HCT116 (cell line): ENCODE results near the gene PRKG1. TPM values are rescaled to one million over a fixed set of nuclear protein-coding genes. Genes with fewer than 3 reads are reported as not detected.

ENCODE experiments used
- ATAC-seq: fragments of 200-7000 bp; cut with Tn5 transposase; 2 replicates; pipeline ENCODE4 v1.9.1; 2020; ENCODE audit warnings: mild to moderate bottlenecking, moderate library complexity
- BruUV-seq: library from RNA; stranded (reverse); fragments of 400-500 nt; replicated peaks from 2 replicates; lab custom pipeline; 2021; lab: Mats Ljungman, UMichigan
- CTCF ChIA-PET: fragments of 300-600 bp; sonication (Branson Sonifier 250); formaldehyde crosslinking; loops from one replicate; lab custom pipeline; 2021; ENCODE audit warnings: antibody characterized with exemption; lab: Charles Lee
- POLR2A ChIA-PET: fragments of 300-600, 350-600 bp; sonication (Branson Sonifier 250); formaldehyde crosslinking; loops from one replicate; lab custom pipeline; 2021; ENCODE audit warnings: antibody characterized with exemption; lab: Charles Lee
- RAD21 ChIA-PET, 2 experiments: fragments of 300-600 bp; sonication (Branson Sonifier 250); formaldehyde crosslinking; loops; one replicate each; lab custom pipeline; 2023; ENCODE audit warnings: low total read pairs in 2 of 2; ENCODE audit not compliant: uncharacterized antibody in 2 of 2, unreplicated experiment in 2 of 2, low non-redundant PET in 1 of 2; lab: Charles Lee
- DNase-seq: peaks from one replicate; pipeline ENCODE4 v3.0.0-alpha.2; 2010; ENCODE audit warnings: low read depth, low spot score
- H2AFZ ChIP-seq: fragments of 200-600 bp; shearing (Covaris generic), sonication (generic); 2 replicates; pipeline ENCODE4 v1.6.1; 2017; ENCODE audit warnings: low read depth, mixed run types, mixed read lengths, antibody characterized with exemption, low read length; ENCODE audit not compliant: poor library complexity, severe bottlenecking
- H3K27ac ChIP-seq: 2 replicates; pipeline ENCODE4 v1.5.1; 2012; ENCODE audit warnings: low read depth, low read length
- H3K27me3 ChIP-seq: fragments of 200-600 bp; sonication (generic); 2 replicates; pipeline ENCODE4 v1.6.1; 2016; ENCODE audit warnings: mixed run types, low read length, mixed read lengths; ENCODE audit not compliant: insufficient read depth
- H3K36me3 ChIP-seq, 2 experiments: fragments of 200-500 bp in 1 of 2; fragments of 200-600 bp in 1 of 2; sonication (Bioruptor generic) in 1 of 2; sonication (generic) in 1 of 2; 2 replicates each; pipeline versions ENCODE4 v1.5.1 to v1.6.1; 2014 to 2016; ENCODE audit warnings: low read length in 2 of 2, inconsistent platforms in 1 of 2, mixed read lengths in 1 of 2, mixed run types in 1 of 2; ENCODE audit not compliant: insufficient read depth in 2 of 2, control insufficient read depth in 1 of 2
- H3K4me1 ChIP-seq, 2 experiments: fragments of 200-600 bp in 1 of 2; sonication (generic) in 1 of 2; 2 replicates each; pipeline versions ENCODE4 v1.5.1 to v1.6.1; 2012 to 2017; ENCODE audit warnings: low read length in 2 of 2, inconsistent platforms in 1 of 2, mild to moderate bottlenecking in 1 of 2, mixed read lengths in 1 of 2, mixed run types in 1 of 2, moderate library complexity in 1 of 2; ENCODE audit not compliant: insufficient read depth in 2 of 2, control insufficient read depth in 1 of 2
- H3K4me2 ChIP-seq: fragments of 200-600 bp; sonication (generic); 2 replicates; pipeline ENCODE4 v1.6.1; 2017; ENCODE audit warnings: mixed run types, low read length, mixed read lengths
- H3K4me3 ChIP-seq, 2 experiments: fragments of 200-600 bp in 1 of 2; sonication (generic) in 1 of 2; replicated peaks in 1 of 2; 2 replicates each; pipeline ENCODE4 v1.5.1; 2011 to 2016; ENCODE audit warnings: low read length in 2 of 2, control low read depth in 1 of 2, low read depth in 1 of 2, mild to moderate bottlenecking in 1 of 2, mixed read lengths in 1 of 2, mixed run types in 1 of 2
- H3K79me2 ChIP-seq: fragments of 200-600 bp; sonication (generic); 2 replicates; pipeline ENCODE4 v1.6.1; 2017; ENCODE audit warnings: mild to moderate bottlenecking, mixed run types, low read length, moderate library complexity, mixed read lengths; ENCODE audit not compliant: insufficient read depth
- H3K9ac ChIP-seq: fragments of 200-600 bp; sonication (generic); 2 replicates; pipeline ENCODE4 v1.6.1; 2016; ENCODE audit warnings: low read length, mixed read lengths
- H3K9me2 ChIP-seq: fragments of 200-600 bp; sonication (generic), shearing (Covaris generic); 2 replicates; pipeline ENCODE4 v1.6.1; 2017; ENCODE audit warnings: mixed run types, mild to moderate bottlenecking, moderate library complexity; ENCODE audit not compliant: insufficient read depth
- H3K9me3 ChIP-seq, 2 experiments: fragments of 200-500 bp in 1 of 2; fragments of 200-600 bp in 1 of 2; sonication (Bioruptor generic) in 1 of 2; sonication (generic) in 1 of 2; 2 replicates each; pipeline ENCODE4 v1.6.1; 2014 to 2017; ENCODE audit warnings: low read length in 2 of 2, mixed read lengths in 2 of 2, inconsistent platforms in 1 of 2, low read depth in 1 of 2, mild to moderate bottlenecking in 1 of 2, mixed run types in 1 of 2, moderate library complexity in 1 of 2; ENCODE audit not compliant: control insufficient read depth in 1 of 2, insufficient read depth in 1 of 2
- H4K20me1 ChIP-seq: fragments of 200-600 bp; sonication (generic), shearing (Covaris generic); 2 replicates; pipeline ENCODE4 v1.6.1; 2017; ENCODE audit warnings: mixed run types, mild to moderate bottlenecking, moderate library complexity; ENCODE audit not compliant: insufficient read depth
- CEBPB ChIP-seq: IDR thresholded peaks from 2 replicates; pipeline ENCODE4 v1.6.1; 2012; ENCODE audit warnings: low read depth
- CTCF ChIP-seq, 3 experiments: fragments of 200-600 bp in 1 of 3; sonication (generic) in 1 of 3; IDR thresholded peaks in 2 of 3; conservative IDR thresholded peaks in 1 of 3; 2 replicates each; pipeline ENCODE4 v1.5.1; 2012 to 2017; ENCODE audit warnings: low read depth in 2 of 3, low read length in 2 of 3, antibody characterized with exemption in 1 of 3, borderline replicate concordance in 1 of 3, control low read depth in 1 of 3, mild to moderate bottlenecking in 1 of 3, mixed read lengths in 1 of 3, mixed run types in 1 of 3, moderate library complexity in 1 of 3; ENCODE audit not compliant: insufficient read depth in 1 of 3
- EGR1 ChIP-seq: IDR thresholded peaks from 2 replicates; pipeline ENCODE4 v1.6.1; 2012; ENCODE audit warnings: low read depth
- EZH2 ChIP-seq: fragments of 200-600 bp; sonication (generic); IDR thresholded peaks from 2 replicates; pipeline ENCODE4 v1.6.1; 2017; ENCODE audit warnings: antibody characterized with exemption, mixed run types
- EZH2phosphoT487 ChIP-seq: fragments of 200-600 bp; IDR thresholded peaks from 2 replicates; pipeline ENCODE4 v1.6.1; 2018; ENCODE audit warnings: antibody characterized with exemption, borderline replicate concordance
- FOSL1 ChIP-seq: IDR thresholded peaks from 2 replicates; pipeline ENCODE4 v1.6.1; 2012; ENCODE audit warnings: low read depth
- JUND ChIP-seq: IDR thresholded peaks from 2 replicates; pipeline ENCODE4 v1.6.1; 2012
- MAX ChIP-seq: IDR thresholded peaks from 2 replicates; pipeline ENCODE4 v1.6.1; 2012
- RAD21 ChIP-seq: IDR thresholded peaks from 2 replicates; pipeline ENCODE4 v1.6.1; 2012; ENCODE audit warnings: low read depth, mild to moderate bottlenecking
- TCF7L2 ChIP-seq: IDR thresholded peaks from 2 replicates; pipeline ENCODE4 v1.7.0; 2011; ENCODE audit warnings: borderline replicate concordance, inconsistent platforms; ENCODE audit not compliant: insufficient read depth, insufficient read length; ENCODE audit errors: extremely low read depth
- ZBTB33 ChIP-seq: IDR thresholded peaks from 2 replicates; pipeline ENCODE4 v1.6.1; 2011; ENCODE audit warnings: mild to moderate bottlenecking, low read length, moderate library complexity; ENCODE audit not compliant: insufficient replicate concordance; ENCODE audit errors: extremely low read depth
- intact Hi-C: fragments of 100-400 bp; cut with micrococcal nuclease; formaldehyde crosslinking; loops from 2 replicates; pipeline ENCODE4 v1.10.0; 2022
- total RNA-seq: library from RNA; stranded (reverse); gene quantifications from one replicate; pipeline ENCODE4 v1.2.1, GENCODE V29; 2021; ENCODE audit not compliant: unreplicated experiment

Gene PRKG1
- total RNA-seq, 1 experiment from 2014 or later = 1.4 TPM

- no peak for TF ChIP-seq FOSL1
- no peak for TF ChIP-seq TCF7L2
- no peak for TF ChIP-seq CEBPB
- TF ChIP-seq EZH2phosphoT487 = no peak
These were observed 181.1 kb downstream of the PRKG1 start (continued) for GRCh38 chr10:51255381-51255780.

- ChIA-PET POLR2A (no interaction called here), CTCF (no interaction called here), RAD21 (no interaction called here)
- DNase-seq (no peak), ATAC-seq (no peak)
- Histone ChIP-seq H3K9me2 (no peaks in the 10 kb centered on the region), H3K27ac (no peak overlapping the region), H3K4me1 (no peaks in the 10 kb centered on the region), H3K27me3 (peaks cover 27% of the 10 kb centered on the region; the same call in 1 of the 2 replicates), H3K9ac (no peak overlapping the region), H3K79me2 (no peaks in the 10 kb centered on the region), H4K20me1 (no peaks in the 10 kb centered on the region), H3K9me3 (no peaks in the 10 kb centered on the region), H2AFZ (no peak overlapping the region), H3K4me2 (no peak overlapping the region), H3K36me3 (no peaks in the 10 kb centered on the region), H3K4me3 (no peak overlapping the region)
- intact Hi-C loops = no loop called here
- no TSS peak for BruUV-seq
- TF ChIP-seq JUND = no peak
- no peak for TF ChIP-seq EGR1
- no peak for TF ChIP-seq RAD21
- no peak for TF ChIP-seq CTCF (IDR thresholded peaks at IDR 0.05 in 2 of 3, conservative IDR thresholded peaks at IDR 0.05 in 1 of 3; ENCODE audit: borderline replicate concordance in 1 of 3, insufficient read depth in 1 of 3, low read depth in 2 of 3, low read length in 2 of 3)
- no peak for TF ChIP-seq MAX
- no peak for TF ChIP-seq ZBTB33
- TF ChIP-seq EZH2 = no peak
These were observed 183.4 kb downstream of the PRKG1 start for GRCh38 chr10:51257511-51258248.
